HuH-7.5 (cell line): ENCODE data around the gene SSNA1.
A peak's percentile ranks its signal among the peaks of the same experiment; 100 is the strongest.

Source experiments
- DNase-seq: peaks from one replicate; pipeline ENCODE4 v3.0.0; 2011; ENCODE audit warnings: low spot score

Gene SSNA1

DNA sequence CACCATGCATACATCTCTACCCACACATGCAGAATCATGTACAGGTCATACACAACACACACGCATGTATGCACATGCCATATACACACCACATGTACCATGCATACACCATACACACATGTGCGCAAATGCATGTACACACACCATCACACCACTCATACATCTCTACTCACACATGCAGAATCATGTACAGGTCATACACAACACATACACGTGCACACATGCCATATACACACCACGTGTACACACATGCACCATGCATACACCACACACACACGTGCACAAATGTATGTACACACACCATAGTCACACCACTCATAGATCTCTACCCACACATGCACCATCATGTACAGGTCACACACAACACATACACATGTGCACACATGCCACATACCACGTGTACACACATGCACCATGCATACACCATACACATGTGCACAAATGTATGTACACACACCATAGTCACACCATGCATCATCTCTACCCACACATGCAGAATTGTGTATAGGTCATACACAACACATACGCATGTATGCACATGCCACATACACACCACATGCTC is 35.6 kb upstream of the SSNA1 start:
- DNase-seq, result no peak

GRCh38 chr9:137156567-137157375 is 31.7 kb upstream of the SSNA1 start:
- DNase-seq, result no peak

DNA sequence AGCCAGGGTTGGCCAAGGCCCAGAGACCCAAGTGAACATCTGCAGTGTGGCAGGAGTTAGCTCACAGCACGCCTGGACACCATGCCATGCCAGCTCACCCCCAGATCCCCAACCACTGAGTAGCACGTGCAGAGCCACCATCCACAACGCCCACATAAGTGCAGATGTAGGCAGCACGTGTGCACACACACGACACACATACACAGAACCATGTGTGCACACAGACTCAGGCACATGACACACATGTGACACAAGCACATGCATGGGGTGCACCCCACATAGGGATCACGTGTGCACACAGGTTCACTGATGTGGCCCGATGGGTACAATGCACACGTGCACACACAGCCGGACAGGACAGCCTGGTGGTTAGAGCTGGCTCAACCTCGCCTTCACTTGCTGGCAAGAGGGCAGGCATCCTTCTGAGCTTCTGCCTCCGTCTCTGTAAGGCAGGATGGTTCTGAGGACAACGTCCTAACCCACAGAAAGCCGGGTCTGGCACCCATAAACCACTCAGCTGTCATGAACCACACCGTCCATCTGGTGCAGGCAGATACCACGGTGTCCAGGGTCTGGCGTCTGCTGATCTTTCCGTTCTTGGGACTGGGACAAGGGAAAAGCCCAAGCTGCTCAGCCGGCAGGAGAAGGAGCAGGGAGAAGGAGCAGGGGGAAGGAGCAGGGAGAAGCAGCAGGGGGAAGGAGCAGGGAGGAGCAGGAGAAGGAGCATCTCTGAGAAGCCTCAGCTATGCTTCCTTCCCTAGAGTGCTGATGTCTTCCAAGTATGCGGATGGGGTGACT is 30.7 kb upstream of the SSNA1 start:
- no peak for DNase-seq

GRCh38 chr9:137158625-137159024 is 29.9 kb upstream of the SSNA1 start:
- DNase-seq, result no peak

DNA sequence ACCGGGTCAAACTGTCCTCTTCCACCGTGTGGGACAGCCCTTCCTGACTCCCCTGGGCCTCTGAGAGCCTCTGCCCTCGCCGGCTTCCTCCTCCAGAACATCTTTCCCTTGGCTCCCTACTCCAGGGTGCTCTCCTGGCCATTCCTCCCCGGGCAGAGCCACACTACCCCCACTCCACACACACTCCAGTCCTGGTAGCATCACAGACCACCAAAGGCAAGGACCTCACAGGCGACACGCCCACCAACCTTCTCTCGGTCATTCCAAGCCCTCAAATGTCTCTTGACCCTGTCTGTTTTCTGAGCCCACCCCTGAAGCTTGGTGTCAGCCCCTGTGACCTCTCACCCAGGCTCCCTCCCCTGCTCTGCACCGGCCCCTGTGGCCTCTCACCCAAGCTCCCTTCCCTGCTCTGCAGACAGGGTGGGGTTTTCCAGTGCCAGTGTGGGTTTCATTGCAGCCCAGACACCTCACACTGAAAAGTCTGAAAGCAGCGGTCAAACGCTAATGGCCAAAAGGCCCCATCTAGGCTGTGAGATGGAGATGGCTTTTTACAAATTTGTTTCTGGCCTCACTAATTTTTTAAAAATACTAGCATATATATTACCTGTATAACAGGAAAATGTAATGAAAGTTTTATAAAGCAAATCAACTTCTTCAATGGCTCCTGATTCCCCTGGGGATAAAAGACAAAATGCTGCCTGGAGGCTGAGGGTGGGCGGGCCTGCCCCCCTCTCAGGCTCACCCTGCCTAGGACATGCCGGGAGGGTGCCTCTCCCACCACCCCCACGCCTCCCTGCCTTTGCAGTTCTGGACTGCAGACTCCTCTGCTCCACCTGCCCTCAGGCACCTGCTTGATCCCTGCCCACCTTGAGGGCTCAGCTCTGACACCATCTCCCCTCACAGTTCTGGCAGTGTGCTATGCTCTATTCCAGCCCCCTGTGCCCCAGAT is 29.1 kb upstream of the SSNA1 start:
- no peak for DNase-seq

DNA sequence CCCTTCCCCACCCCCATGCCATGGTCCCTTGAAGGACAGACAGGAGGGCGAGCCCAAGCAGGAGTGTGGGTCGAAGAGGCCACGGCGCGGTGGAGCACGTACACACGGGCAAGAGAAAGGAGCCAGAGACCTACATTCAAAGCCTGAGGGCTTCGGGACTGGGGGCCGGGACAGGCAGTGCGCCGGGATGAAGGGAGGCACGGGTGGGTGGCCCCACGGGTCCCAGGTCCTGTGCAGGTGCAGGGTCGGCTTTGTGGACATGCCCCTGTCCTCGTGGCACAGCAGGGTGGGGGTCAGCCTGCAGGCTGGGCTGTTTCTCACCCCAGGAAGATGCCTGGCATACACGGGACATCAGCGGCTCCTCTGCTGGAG is 28.4 kb upstream of the SSNA1 start:
- DNase-seq, result no peak

DNA sequence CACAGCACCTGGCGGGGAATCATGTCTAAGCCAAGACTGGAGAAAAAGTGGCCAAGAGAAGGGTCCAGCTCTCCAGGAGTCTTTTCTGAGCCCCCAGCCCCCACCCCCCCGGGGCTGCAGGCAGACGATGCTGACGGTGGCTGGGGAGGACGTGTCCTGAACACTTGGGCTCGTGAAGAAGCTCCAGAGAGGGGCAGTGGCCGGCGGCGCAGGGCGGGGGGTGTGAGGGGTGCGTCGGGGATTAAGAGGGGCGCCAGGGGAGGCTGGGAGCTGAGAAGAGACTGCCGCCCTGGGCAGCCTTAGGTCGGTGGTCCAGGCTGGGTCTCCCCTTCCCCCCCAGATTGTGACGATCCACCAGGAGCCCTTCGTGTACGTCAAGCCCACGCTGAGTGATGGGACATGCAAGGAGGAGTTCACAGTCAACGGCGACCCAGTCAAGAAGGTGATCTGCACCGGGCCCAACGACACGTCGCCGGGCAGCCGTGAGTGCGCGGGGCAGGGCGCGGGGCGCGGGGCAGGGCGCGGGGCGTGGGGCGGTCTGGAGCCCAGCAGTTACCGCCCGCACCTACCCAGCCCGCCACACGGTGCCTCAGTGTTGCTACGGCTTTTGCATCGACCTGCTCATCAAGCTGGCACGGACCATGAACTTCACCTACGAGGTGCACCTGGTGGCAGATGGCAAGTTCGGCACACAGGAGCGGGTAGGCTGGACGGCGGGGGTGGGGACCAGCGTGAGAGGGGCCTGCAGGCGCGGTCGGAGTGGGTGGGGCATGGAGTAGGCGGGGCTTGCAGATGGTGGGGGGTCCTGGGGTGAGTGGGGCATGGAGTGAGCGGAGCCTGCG is 27.5 kb upstream of the SSNA1 start:
- no peak for DNase-seq

DNA sequence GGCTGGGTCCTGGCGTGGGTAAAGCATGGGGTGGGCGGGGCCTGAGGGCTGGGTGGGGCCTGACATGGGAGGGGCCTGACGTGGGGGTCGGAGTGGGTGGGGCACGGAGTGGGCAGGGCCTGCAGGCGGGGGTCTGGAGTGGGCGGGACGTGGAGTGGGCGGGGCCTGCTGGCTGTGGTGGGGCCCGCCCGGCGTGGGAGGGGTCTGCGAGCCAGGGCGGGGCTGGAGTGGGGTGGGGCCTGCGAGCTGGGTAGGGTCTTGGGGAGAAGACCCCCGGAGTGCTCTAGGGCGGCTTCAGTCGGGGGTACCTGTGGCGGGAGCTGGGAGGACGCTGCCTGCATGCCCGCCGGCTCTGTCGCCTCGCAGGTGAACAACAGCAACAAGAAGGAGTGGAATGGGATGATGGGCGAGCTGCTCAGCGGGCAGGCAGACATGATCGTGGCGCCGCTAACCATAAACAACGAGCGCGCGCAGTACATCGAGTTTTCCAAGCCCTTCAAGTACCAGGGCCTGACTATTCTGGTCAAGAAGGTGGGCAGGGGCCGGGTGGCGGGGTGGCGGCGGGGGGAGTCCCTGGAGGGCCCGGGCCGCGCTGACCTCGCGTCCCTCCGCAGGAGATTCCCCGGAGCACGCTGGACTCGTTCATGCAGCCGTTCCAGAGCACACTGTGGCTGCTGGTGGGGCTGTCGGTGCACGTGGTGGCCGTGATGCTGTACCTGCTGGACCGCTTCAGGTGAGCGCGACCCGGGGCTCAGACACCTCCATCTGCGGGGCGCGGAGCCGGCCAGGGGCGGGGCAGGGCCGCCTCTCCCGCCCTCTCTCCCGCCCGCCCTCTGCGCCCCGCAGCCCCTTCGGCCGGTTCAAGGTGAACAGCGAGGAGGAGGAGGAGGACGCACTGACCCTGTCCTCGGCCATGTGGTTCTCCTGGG is 26.7 kb upstream of the SSNA1 start:
- DNase-seq, result no peak

- DNase-seq, result peak; percentile 91
These were observed 25.7 kb upstream of the SSNA1 start for GRCh38 chr9:137162505-137163364.

DNA sequence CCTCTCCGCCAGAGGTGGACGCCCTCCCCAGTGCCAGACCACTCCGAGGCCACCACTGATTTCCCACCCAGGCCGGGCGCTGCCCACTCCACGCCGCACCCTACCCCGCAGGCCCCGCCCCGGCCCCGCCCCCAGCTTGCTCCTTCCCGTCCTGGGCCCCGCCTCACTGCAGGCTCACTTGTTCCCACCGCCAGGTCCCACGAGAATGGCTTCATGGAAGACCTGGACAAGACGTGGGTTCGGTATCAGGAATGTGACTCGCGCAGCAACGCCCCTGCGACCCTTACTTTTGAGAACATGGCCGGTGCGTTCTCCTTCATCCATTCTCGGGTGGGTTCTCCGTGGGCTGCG is 25.1 kb upstream of the SSNA1 start:
- DNase-seq, result no peak

GRCh38 chr9:137163805-137164204 is 24.7 kb upstream of the SSNA1 start:
- no peak for DNase-seq

DNA sequence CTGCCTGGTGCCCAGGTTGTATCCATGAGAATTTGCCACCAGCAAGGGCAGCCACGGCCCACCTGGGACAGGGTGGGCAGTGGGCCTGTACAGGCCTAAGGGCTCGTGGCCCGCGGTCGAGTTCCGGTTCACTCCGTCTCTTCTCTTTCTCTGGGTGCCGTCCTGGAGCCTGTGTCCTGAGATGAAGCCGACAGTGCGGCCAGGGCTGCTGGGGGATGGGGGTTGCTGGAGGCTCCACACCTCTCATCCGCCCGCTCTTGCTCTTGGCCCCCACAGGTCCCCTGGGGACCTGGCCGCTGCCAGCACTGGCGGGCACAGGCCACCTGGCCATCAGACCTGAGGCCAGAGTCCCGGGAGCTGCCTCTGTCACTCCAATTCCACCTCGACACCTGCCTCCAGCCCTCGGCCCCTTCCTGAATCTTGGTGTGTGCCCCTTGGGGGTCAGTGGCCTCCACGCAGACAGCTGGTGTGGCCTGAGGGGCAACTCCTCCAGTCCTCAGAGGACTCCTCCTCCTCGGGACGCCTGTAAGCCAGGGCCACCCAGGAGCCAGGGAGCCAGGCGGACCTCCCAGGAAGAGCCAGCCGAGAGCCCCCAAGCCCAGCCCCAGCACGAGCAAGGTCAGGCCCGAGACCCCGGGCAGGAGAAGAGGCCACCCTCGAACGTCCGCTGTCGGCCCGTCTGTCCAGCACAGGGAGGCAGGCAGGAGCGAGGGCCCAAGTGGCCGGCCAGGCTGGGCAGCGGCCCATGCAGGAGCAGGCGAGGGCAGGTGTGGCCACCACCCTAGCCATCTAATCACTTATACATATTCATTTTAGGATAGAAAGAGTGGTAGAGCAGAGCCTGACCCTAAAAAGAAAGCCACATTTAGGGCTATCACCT is 23.9 kb upstream of the SSNA1 start:
- DNase-seq, result no peak

GRCh38 chr9:137165250-137165836 is 23.1 kb upstream of the SSNA1 start:
- no peak for DNase-seq

- no peak for DNase-seq
These were observed 21.9 kb upstream of the SSNA1 start for GRCh38 chr9:137166380-137167229.

- DNase-seq, result no peak
These were observed 21.2 kb upstream of the SSNA1 start for GRCh38 chr9:137167277-137167746.

DNA sequence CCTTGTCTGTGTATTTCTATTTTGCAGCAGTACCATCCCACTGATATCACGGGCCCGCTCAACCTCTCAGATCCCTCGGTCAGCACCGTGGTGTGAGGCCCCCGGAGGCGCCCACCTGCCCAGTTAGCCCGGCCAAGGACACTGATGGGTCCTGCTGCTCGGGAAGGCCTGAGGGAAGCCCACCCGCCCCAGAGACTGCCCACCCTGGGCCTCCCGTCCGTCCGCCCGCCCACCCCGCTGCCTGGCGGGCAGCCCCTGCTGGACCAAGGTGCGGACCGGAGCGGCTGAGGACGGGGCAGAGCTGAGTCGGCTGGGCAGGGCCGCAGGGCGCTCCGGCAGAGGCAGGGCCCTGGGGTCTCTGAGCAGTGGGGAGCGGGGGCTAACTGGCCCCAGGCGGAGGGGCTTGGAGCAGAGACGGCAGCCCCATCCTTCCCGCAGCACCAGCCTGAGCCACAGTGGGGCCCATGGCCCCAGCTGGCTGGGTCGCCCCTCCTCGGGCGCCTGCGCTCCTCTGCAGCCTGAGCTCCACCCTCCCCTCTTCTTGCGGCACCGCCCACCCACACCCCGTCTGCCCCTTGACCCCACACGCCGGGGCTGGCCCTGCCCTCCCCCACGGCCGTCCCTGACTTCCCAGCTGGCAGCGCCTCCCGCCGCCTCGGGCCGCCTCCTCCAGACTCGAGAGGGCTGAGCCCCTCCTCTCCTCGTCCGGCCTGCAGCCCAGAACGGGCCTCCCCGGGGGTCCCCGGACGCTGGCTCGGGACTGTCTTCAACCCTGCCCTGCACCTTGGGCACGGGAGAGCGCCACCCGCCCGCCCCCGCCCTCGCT is 20.5 kb upstream of the SSNA1 start:
- DNase-seq, result peak; percentile 85
